Measurements from ENCODE around the gene TMEM19.

DNA sequence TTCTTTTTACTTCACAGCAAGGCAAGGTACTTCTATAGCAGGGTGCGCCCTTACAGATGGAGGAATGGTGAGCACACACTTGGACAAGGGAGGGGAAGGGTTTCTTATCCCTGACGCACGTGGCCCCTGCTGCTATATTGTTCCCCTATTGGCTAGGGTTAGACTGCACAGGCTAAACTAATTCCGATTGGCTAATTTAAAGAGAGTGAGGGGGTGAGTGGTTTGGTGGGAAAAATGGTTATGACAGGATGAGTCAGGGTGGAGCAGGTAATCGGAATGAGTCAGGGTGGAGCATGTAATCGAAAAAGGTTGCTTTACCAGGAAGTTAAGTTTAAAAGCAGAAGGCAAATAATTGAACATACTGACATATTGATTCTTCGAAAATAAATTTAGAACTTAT, 45.1 kb downstream of the TMEM19 start:
- TF ChIP-seq EZH2 (IDR thresholded peaks at IDR 0.05; ENCODE audit: insufficient read depth, poor library complexity, severe bottlenecking): no peak
- TF ChIP-seq EZH2phosphoT487 (IDR thresholded peaks at IDR 0.05; ENCODE audit: insufficient read depth, low read depth): no peak
